GM19193 (cell line): ENCODE results near the gene FLRT1.

Experiments used
- POLR2A ChIP-seq: IDR thresholded peaks from 4 replicates; pipeline ENCODE4 v1.6.1; 2011; ENCODE audit not compliant: insufficient read depth, insufficient read length; ENCODE audit errors: extremely low read depth

The FLRT1 gene

GRCh38 chr11:64027651-64028397 lies 7.9 kb upstream of the FLRT1 start:
- TF ChIP-seq POLR2A: no peak

GRCh38 chr11:64028398-64029115 lies 7.2 kb upstream of the FLRT1 start:
- no peak for TF ChIP-seq POLR2A

- no peak for TF ChIP-seq POLR2A
Observed at GRCh38 chr11:64029773-64030172, 6.0 kb upstream of the FLRT1 start.

GRCh38 chr11:64031001-64031400 lies 4.7 kb upstream of the FLRT1 start:
- TF ChIP-seq POLR2A: no peak

GRCh38 chr11:64032050-64032449 lies 3.7 kb upstream of the FLRT1 start:
- no peak for TF ChIP-seq POLR2A

GRCh38 chr11:64034411-64034811 lies 1.3 kb upstream of the FLRT1 start:
- no peak for TF ChIP-seq POLR2A

- TF ChIP-seq POLR2A: no peak
Observed at GRCh38 chr11:64035081-64035524, 628 bp upstream of the FLRT1 start.

- no peak for TF ChIP-seq POLR2A
Observed at GRCh38 chr11:64036087-64037026, 626 bp downstream of the FLRT1 start.

- TF ChIP-seq POLR2A: no peak
Observed at GRCh38 chr11:64037027-64037634, 1.4 kb downstream of the FLRT1 start.

GRCh38 chr11:64038500-64038899 lies 2.8 kb downstream of the FLRT1 start:
- TF ChIP-seq POLR2A: no peak

GRCh38 chr11:64039012-64039665 lies 3.4 kb downstream of the FLRT1 start:
- TF ChIP-seq POLR2A: no peak

GRCh38 chr11:64040684-64041322 lies 5.1 kb downstream of the FLRT1 start:
- no peak for TF ChIP-seq POLR2A

GRCh38 chr11:64041846-64042245 lies 6.1 kb downstream of the FLRT1 start:
- no peak for TF ChIP-seq POLR2A

- TF ChIP-seq POLR2A: no peak
Observed at GRCh38 chr11:64042301-64042700, 6.6 kb downstream of the FLRT1 start.
